Activated T-helper 1 cell treated with anti-CD3 and anti-CD28 coated beads, Interleukin-2, amount 50 U/mL, for 16 hours (primary cell): ENCODE measurements around the gene TMEM181.
"Not testable (repeated sequence)": the region's sequence is repeated elsewhere in the genome, so short reads cannot be mapped to it uniquely, and the experiment has no call there.

ENCODE experiments used
- DNase-seq, 2 donors: peaks; one replicate each; pipeline ENCODE4 v3.0.0-alpha.2; 2020; ENCODE audit warnings: low read depth in 1 of 2, low spot score in 1 of 2

The TMEM181 gene

GRCh38 chr6:158536891-158537798, 22.7 kb upstream of the TMEM181 start:
- no peak for DNase-seq

GRCh38 chr6:158538741-158539140, 21.1 kb upstream of the TMEM181 start:
- no peak for DNase-seq

- no peak for DNase-seq
Measured at GRCh38 chr6:158539413-158539812, 20.5 kb upstream of the TMEM181 start.

GRCh38 chr6:158539881-158540280, 20.0 kb upstream of the TMEM181 start:
- no peak for DNase-seq

GRCh38 chr6:158543606-158544185, 16.2 kb upstream of the TMEM181 start:
- no peak for DNase-seq

- no peak for DNase-seq
Measured at GRCh38 chr6:158544428-158544827, 15.5 kb upstream of the TMEM181 start.

GRCh38 chr6:158545043-158545966, 14.6 kb upstream of the TMEM181 start:
- no peak for DNase-seq

GRCh38 chr6:158548418-158549161, 11.3 kb upstream of the TMEM181 start:
- no peak for DNase-seq

- DNase-seq: no peak
Measured at GRCh38 chr6:158552055-158552795, 7.7 kb upstream of the TMEM181 start.

GRCh38 chr6:158552796-158553138, 7.1 kb upstream of the TMEM181 start:
- DNase-seq: no peak

- DNase-seq: no peak
Measured at GRCh38 chr6:158554611-158555361, 5.1 kb upstream of the TMEM181 start.

- no peak for DNase-seq
Measured at GRCh38 chr6:158556113-158556512, 3.8 kb upstream of the TMEM181 start.

GRCh38 chr6:158557110-158557509, 2.8 kb upstream of the TMEM181 start:
- not testable (repeated sequence) for DNase-seq

GRCh38 chr6:158557927-158558326, 2.0 kb upstream of the TMEM181 start:
- no peak for DNase-seq

GRCh38 chr6:158558415-158559306, 1.2 kb upstream of the TMEM181 start:
- no peak for DNase-seq

GRCh38 chr6:158559338-158559894, 475 bp upstream of the TMEM181 start:
- no peak for DNase-seq

- no peak for DNase-seq
Measured at GRCh38 chr6:158560836-158561320, 987 bp downstream of the TMEM181 start.

- no peak for DNase-seq
Measured at GRCh38 chr6:158561321-158561884, 1.5 kb downstream of the TMEM181 start.
